Muscle layer of colon (tissue), 2 donors: ENCODE measurements around the gene TEAD4.

Source experiments
- H3K27ac ChIP-seq: one replicate; pipeline ENCODE4 v1.7.0; 2013; ENCODE audit warnings: low read depth, mild to moderate bottlenecking, low read length, moderate library complexity
- H3K27me3 ChIP-seq, 2 donors: one replicate each; pipeline ENCODE4 v1.7.0; 2013; ENCODE audit warnings: low read length in 2 of 2, mild to moderate bottlenecking in 2 of 2; ENCODE audit not compliant: insufficient read depth in 2 of 2, control insufficient read depth in 1 of 2
- H3K36me3 ChIP-seq: one replicate; pipeline ENCODE4 v1.7.0; 2013; ENCODE audit warnings: mild to moderate bottlenecking, low read length; ENCODE audit not compliant: insufficient read depth
- H3K4me1 ChIP-seq: one replicate; pipeline ENCODE4 v1.7.0; 2013; ENCODE audit warnings: mild to moderate bottlenecking, low read length; ENCODE audit not compliant: insufficient read depth
- H3K4me3 ChIP-seq, 2 donors: one replicate each; pipeline ENCODE4 v1.7.0; 2013; ENCODE audit warnings: low read length in 2 of 2, low read depth in 1 of 2, mild to moderate bottlenecking in 1 of 2, moderate library complexity in 1 of 2
- H3K9ac ChIP-seq: one replicate; pipeline ENCODE4 v1.7.0; 2013; ENCODE audit warnings: low read length
- H3K9me3 ChIP-seq: one replicate; pipeline ENCODE4 v1.7.0; 2013; ENCODE audit warnings: mild to moderate bottlenecking, low read length
- donor health status: abdominal sarcoma.
- donor health status: Adenocarcinoma of cecum.

Gene TEAD4

GRCh38 chr12:2960996-2961616, 1.9 kb downstream of the TEAD4 start:
- Histone ChIP-seq H3K4me3 (no peak overlapping the region), H3K27ac (no peak overlapping the region), H3K36me3 (no peaks in the 10 kb centered on the region), H3K9me3 (no peaks in the 10 kb centered on the region), H3K9ac (no peak overlapping the region), H3K4me1 (peaks cover 16% of the 10 kb centered on the region), H3K27me3 (peaks cover 4 to 6% of the 10 kb centered on the region in 2 donors)

GRCh38 chr12:2961705-2962104, 2.5 kb downstream of the TEAD4 start:
- H3K9me3 ChIP-seq: no peaks in the 10 kb centered on the region
- no peaks in the 10 kb centered on the region for H3K36me3 ChIP-seq
- H3K27ac ChIP-seq: no peak overlapping the region
- H3K9ac ChIP-seq: no peak overlapping the region
- H3K4me1 ChIP-seq: peaks cover 16% of the 10 kb centered on the region
- H3K27me3 ChIP-seq: peaks cover 4 to 6% of the 10 kb centered on the region in 2 donors
- H3K4me3 ChIP-seq: no peak overlapping the region

GRCh38 chr12:2963154-2963759, 4.1 kb downstream of the TEAD4 start:
- no peak overlapping the region for H3K9ac ChIP-seq
- no peaks in the 10 kb centered on the region for H3K36me3 ChIP-seq
- no peaks in the 10 kb centered on the region for H3K9me3 ChIP-seq
- peaks cover 14% of the 10 kb centered on the region for H3K4me1 ChIP-seq
- no peak overlapping the region for H3K4me3 ChIP-seq
- no peak overlapping the region for H3K27ac ChIP-seq
- H3K27me3 ChIP-seq: peaks cover 2 to 3% of the 10 kb centered on the region in 2 donors

GRCh38 chr12:2963760-2964292, 4.6 kb downstream of the TEAD4 start:
- Histone ChIP-seq H3K27ac (no peak overlapping the region), H3K9ac (no peak overlapping the region), H3K9me3 (no peaks in the 10 kb centered on the region), H3K4me3 (no peak overlapping the region), H3K4me1 (peaks cover 10% of the 10 kb centered on the region), H3K36me3 (no peaks in the 10 kb centered on the region), H3K27me3 (no peaks in the 10 kb centered on the region)

- Histone ChIP-seq H3K9ac (no peak overlapping the region), H3K9me3 (no peaks in the 10 kb centered on the region), H3K27ac (no peak overlapping the region), H3K27me3 (no peaks in the 10 kb centered on the region), H3K36me3 (no peaks in the 10 kb centered on the region), H3K4me1 (no peaks in the 10 kb centered on the region), H3K4me3 (no peak overlapping the region)
Measured at GRCh38 chr12:2967651-2968050, 8.5 kb downstream of the TEAD4 start.

GRCh38 chr12:2970744-2971143, 11.5 kb downstream of the TEAD4 start:
- Histone ChIP-seq H3K9me3 (no peaks in the 10 kb centered on the region), H3K4me3 (no peak overlapping the region), H3K27me3 (no peaks in the 10 kb centered on the region), H3K4me1 (no peaks in the 10 kb centered on the region), H3K27ac (no peak overlapping the region), H3K36me3 (no peaks in the 10 kb centered on the region), H3K9ac (no peak overlapping the region)

GRCh38 chr12:2973566-2973965, 14.4 kb downstream of the TEAD4 start:
- H3K9me3 ChIP-seq: no peaks in the 10 kb centered on the region
- no peak overlapping the region for H3K9ac ChIP-seq
- H3K4me3 ChIP-seq: no peak overlapping the region
- H3K27ac ChIP-seq: no peak overlapping the region
- H3K36me3 ChIP-seq: no peaks in the 10 kb centered on the region
- H3K27me3 ChIP-seq: no peaks in the 10 kb centered on the region
- H3K4me1 ChIP-seq: no peaks in the 10 kb centered on the region

- H3K36me3 ChIP-seq: no peaks in the 10 kb centered on the region
- H3K27ac ChIP-seq: no peak overlapping the region
- no peaks in the 10 kb centered on the region for H3K27me3 ChIP-seq
- no peak overlapping the region for H3K4me3 ChIP-seq
- no peaks in the 10 kb centered on the region for H3K9me3 ChIP-seq
- no peaks in the 10 kb centered on the region for H3K4me1 ChIP-seq
- no peak overlapping the region for H3K9ac ChIP-seq
Measured at GRCh38 chr12:2974560-2974971, 15.4 kb downstream of the TEAD4 start.

- Histone ChIP-seq H3K4me1 (no peaks in the 10 kb centered on the region), H3K9me3 (no peaks in the 10 kb centered on the region), H3K36me3 (no peaks in the 10 kb centered on the region), H3K27ac (no peak overlapping the region), H3K27me3 (no peaks in the 10 kb centered on the region), H3K4me3 (no peak overlapping the region), H3K9ac (no peak overlapping the region)
Measured at GRCh38 chr12:2976581-2976996, 17.4 kb downstream of the TEAD4 start.

- no peaks in the 10 kb centered on the region for H3K36me3 ChIP-seq
- no peak overlapping the region for H3K4me3 ChIP-seq
- no peaks in the 10 kb centered on the region for H3K27me3 ChIP-seq
- no peak overlapping the region for H3K27ac ChIP-seq
- H3K9ac ChIP-seq: no peak overlapping the region
- H3K4me1 ChIP-seq: no peaks in the 10 kb centered on the region
- no peaks in the 10 kb centered on the region for H3K9me3 ChIP-seq
Measured at GRCh38 chr12:2977776-2978175, 18.6 kb downstream of the TEAD4 start.

- H3K4me1 ChIP-seq: no peaks in the 10 kb centered on the region
- H3K9me3 ChIP-seq: no peaks in the 10 kb centered on the region
- H3K27me3 ChIP-seq: no peaks in the 10 kb centered on the region
- no peaks in the 10 kb centered on the region for H3K36me3 ChIP-seq
- H3K9ac ChIP-seq: no peak overlapping the region
- no peak overlapping the region for H3K27ac ChIP-seq
- no peak overlapping the region for H3K4me3 ChIP-seq
Measured at GRCh38 chr12:2979806-2980205, 20.6 kb downstream of the TEAD4 start.

- no peak overlapping the region for H3K9ac ChIP-seq
- H3K27ac ChIP-seq: no peak overlapping the region
- H3K4me1 ChIP-seq: no peaks in the 10 kb centered on the region
- H3K9me3 ChIP-seq: no peaks in the 10 kb centered on the region
- no peaks in the 10 kb centered on the region for H3K36me3 ChIP-seq
- no peak overlapping the region for H3K4me3 ChIP-seq
- H3K27me3 ChIP-seq: no peaks in the 10 kb centered on the region
Measured at GRCh38 chr12:2980630-2981029, 21.4 kb downstream of the TEAD4 start.
